GM21367 (cell line): ENCODE measurements around the gene SCN4A.
"Not testable (repeated sequence)": the region's sequence is repeated elsewhere in the genome, so short reads cannot be mapped to it uniquely, and the experiment has no call there.

Experiments used
- ATAC-seq: cut with Tn5 transposase; IDR thresholded peaks from one replicate; pipeline ENCODE4 v1.9.1; 2021; ENCODE audit not compliant: unreplicated experiment

Gene SCN4A

DNA sequence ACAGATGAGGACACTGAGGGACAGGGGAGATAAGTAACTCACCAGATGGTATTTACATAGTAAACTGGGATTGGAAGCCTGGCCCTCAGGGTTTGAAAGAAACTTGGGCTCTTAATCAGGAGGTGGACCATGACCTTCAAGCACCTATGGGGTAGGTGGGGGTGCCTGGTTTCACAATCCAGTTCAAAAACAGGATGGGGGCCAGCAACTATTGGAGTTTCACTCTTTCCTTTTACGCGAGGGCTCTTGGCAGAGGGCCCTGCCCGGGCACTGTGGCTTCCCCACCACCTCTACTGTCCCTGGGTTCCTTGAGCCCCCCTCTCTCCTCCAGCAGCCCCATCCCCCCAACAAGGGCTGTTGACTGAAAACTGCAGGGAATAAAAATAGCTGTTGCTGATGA, 14.1 kb upstream of the SCN4A start:
- no peak for ATAC-seq

DNA sequence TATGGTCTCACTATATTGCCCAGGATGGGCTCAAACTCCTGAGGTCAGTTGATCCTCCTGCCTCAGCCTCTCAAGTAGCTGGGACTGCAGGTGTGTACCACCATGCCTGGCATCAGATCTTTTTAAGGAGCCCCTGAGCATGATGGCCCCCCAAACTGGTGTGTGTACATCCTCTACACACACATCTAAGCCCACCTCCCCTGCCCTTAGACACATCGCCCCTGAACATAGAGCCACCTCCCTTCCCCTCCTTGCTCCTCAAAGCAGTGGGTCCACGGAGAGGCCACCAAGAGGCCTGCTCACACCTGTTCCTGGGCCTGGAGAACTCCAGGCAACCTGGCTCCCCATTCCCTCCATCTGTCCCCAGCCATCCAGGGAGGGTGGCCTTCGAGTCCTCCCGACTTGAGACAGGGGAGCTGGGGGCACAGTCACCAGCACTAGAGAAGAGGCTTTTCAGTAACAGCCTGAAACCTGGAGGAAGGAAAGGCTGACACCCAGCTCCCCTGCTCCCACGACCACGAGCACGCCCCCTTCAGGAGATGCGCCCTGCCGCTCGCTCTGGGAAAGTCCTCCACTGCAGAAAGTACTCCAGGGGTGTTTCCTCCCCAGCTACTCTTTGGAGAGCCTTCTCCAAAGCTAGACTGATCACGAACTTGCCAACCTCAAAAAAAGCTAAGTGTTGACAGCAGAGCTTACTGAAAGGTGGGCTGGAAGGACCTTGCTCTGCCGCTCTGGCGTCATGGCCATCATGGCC, 12.8 kb upstream of the SCN4A start:
- ATAC-seq, result no peak

- no peak for ATAC-seq
Measured at GRCh38 chr17:63984651-63985386, 12.1 kb upstream of the SCN4A start.

GRCh38 chr17:63984236-63984635, 11.5 kb upstream of the SCN4A start:
- no peak for ATAC-seq

DNA sequence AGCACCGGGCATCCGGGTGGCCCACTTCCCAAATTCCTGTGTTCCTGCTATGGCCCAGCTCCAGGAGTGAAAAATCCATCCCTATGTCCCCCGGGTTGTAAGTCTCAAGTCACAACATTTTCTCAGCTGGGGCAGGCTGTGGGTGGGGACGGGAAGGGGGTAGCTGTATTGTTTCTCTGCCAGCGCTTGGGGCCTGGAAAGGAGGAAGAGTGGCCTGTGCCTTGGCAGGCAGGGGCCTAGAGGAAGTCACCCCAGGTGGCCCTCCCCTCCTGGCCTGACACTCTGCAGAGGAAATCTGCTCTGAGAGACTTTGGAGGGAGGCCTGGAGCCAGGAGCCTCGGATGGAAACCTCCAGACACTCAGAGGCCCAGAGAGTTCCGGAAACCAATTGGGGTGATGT, 10.6 kb upstream of the SCN4A start:
- no peak for ATAC-seq

DNA sequence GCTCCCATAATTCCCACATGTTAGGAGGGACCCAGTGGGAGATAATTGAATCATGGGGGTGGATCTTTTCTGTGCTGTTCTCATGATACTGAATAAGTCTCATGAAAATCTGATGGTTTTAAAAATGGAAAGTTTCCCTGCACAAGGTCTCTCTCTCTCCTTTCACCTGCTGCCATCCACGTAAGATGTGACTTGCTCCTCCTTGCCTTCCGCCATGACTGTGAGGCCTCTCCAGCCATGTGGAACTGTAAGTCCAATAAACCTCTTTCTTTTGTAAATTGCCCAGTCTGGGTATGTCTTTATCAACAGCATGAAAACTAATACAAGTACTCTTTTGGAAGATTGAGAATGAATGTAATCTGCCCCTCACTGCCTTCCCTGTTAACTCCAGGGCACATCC, 9.9 kb upstream of the SCN4A start:
- ATAC-seq, result not testable (repeated sequence)

DNA sequence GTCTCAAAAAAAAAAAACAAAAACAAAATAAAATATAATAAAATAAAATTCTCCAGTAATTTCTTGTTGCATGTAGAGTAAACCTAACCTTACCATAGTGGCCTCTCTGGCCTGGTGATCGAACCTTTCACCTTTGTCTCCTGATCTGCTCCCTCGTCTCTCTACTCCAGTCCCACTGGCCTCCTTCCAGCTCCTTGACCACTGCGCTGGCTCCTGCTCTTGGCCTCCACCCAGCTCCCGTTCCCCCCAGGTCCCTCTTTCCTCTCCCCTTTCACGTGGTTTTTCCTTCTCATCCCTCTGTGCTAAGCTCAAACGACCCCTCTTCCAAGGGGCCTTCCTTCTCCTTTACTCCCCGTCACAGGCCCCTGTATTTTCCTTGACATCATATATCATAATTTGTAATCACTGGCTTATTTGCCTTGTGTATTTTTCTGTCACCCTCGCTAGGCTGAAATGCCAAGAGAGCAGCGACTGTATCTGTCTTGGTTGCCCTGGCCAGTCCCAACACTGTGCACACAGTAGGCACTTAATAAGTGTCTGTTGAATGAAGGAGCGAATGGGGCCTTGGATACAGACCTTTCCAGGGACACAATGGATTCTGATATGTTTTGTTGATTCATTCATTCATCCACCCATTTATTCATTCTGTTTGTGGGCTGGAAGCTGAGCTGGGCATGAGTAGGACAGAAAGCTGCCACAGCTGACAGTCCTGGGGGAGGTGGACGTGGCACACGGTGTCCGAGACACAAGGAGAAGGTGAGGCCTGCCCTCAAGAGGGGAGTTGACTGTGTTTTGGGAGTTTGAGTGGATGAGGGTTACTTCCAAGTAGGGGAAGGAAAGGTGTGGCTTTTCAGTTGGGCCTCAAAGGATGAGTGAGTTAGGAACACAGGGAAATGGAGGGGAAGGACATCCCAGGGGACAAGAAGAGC, 5.8 kb upstream of the SCN4A start:
- ATAC-seq, result no peak

DNA sequence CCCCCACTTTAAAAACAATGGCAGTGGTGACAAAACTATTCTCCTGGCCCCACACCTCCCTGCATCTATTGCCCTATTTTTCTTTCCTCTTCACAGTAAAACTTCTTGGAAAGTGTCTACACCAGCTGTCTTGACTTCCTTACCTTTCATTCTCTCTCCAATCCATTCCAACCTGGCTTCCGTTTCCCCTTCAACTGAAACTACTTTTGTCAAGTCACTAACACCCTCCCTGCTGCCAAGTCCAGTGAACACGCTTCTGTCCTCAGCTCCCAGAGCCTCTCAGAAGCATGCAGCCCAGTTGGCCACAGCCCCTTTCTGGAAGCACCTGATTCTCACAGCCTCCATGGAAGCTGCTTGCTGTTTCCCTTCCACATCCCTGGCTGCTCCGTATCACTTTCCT, 4.0 kb upstream of the SCN4A start:
- no peak for ATAC-seq

- ATAC-seq, result no peak
Measured at GRCh38 chr17:63975541-63976092, 2.9 kb upstream of the SCN4A start.

DNA sequence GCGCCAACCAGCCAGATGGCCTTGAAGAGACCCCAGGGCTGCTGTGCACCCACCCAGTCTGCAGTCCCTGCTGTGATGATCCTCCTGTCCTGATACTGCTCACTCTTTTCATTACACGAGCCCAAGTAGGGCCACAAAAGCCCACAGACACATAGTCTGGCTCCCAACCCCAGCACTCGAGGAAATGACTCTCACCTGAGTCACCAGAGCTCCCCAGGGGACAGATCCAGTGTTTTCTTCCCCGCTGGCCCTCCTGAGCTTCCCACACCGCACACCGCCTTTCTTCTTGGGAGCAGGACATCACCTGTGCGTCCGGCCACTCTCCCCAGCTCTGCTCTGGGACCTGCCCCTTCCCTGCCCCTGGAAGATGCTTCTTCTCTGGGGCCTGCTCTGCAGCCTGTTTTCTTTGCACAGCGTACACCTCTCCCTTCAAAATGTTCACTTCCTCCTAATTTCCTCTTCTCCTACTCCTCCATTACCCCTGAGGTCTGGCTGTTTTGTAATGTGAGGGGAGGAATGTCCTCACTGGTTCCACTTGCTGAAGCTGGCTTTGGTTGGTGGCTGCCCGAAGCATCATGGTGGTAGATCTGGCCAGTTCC, 2.0 kb upstream of the SCN4A start:
- ATAC-seq, result no peak

- ATAC-seq, result no peak
Measured at GRCh38 chr17:63973930-63974593, 1.3 kb upstream of the SCN4A start.

DNA sequence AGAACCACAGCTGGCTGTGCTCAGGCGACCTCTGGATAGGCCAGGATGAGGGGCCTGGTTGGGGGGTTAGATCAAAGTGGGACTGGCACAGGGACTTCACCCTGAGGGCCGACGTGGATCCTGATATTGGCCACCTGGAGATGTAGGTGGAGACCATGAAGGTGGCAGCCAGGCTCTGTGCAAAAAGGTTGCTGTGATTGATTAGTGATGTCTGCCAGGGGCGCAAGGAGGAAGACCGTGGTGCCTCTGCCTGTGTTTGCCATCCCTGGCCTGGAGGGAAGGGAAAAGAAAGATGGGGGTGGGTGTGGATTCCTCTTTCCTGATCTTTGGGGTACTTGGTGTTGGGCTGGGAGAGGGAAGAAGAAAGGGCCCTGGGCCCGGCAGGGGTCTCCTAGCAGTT, 529 bp upstream of the SCN4A start:
- ATAC-seq, result no peak

DNA sequence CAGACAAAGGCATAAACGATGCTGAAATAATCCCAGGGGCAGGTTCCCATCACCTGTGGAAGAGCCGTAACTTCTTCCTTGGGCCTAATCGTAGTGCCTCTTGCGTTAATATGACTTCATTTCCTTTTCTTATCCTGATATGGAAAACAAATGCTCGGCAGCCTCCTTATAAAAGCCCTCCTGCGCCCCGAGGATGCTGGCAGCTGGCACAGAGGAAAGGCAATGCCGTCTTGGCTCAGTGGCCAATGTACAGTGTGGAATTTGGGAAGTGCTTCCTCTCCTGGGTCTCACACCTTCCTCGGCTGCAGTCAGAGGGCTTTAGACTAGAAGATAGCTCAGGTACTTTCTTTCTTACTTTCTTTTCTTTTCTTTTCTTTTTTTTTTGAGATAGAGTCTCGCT, 3.4 kb downstream of the SCN4A start:
- no peak for ATAC-seq

DNA sequence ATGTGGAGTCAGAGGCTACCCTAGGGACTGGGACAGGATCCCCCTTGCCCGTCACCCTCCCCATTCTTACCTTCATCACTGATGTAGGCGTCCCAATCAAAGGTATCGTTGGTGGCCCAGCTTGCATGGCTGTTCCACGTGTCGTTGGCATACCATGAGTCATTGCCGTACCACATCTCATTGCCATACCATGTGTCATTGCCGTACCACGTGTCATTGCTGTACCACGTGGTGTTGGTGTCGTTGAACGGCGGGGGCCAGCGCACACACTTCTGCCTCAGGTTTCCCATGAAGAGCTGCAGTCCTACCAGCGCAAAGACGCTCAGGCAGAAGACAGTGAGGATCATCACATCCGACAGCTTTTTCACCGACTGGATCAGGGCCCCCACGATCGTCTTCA, 4.8 kb downstream of the SCN4A start:
- no peak for ATAC-seq

- no peak for ATAC-seq
Measured at GRCh38 chr17:63966646-63967264, 6.0 kb downstream of the SCN4A start.

DNA sequence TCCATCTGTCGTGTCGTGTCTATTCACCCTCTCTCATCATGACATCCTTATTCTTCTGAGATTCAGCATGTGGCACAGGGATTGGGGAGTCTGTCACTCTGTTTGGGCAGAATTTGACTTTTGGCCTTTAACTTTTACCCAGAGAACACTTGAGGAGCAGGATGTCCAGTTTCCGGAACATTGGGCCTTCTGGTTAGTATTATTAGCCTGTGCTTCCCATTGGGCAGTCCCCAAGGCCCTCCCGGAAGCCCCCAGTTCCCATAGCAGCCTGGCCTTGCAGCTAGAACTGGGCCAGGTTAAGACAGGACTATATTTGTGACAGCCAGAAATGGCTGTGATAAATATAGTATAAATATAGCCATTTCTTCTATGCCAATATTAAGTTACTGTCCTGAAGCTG, 9.6 kb downstream of the SCN4A start:
- ATAC-seq, result no peak

- ATAC-seq, result no peak
Measured at GRCh38 chr17:63962298-63962744, 10.4 kb downstream of the SCN4A start.

DNA sequence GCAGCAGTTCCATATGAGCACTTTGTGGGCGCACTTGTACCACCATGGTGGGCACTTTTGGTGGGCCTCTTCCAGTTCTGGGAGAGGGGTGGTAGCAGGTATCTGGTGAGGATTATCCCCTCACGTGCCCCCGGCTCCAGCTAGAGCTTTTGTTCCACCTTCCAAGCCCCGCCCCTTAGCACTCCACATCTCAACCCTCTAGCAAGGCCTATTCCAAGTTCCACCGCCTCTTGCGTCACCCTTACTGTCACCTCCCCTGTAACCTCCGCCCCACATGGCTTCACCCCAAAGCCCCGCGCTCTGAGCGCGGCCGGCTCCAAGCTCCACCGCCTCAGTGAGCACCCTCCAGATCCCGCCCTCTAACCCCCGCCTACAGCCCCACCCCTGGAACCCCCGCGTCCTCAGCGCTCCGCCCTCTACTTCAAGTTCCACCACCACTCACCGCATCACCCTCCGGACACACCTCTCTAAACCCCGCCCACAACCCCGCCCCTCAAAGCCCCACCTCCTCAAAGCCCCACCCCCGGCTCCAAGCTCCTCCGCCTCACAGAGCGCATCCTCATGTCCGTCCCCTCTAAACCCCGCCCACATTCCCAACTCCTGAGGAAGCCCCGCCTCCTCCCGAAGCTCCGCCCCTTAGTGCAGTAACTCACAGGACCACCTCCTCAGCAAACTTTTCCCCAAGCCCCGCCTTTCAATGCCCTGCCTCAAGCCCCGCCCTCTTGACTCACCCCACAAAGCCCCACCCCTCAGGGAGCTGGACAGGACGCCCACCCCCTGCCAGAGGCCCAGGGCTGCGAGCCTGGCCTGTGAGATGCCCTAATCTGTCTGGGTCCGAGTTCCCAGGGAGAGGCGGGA, 11.1 kb downstream of the SCN4A start:
- ATAC-seq, result no peak

DNA sequence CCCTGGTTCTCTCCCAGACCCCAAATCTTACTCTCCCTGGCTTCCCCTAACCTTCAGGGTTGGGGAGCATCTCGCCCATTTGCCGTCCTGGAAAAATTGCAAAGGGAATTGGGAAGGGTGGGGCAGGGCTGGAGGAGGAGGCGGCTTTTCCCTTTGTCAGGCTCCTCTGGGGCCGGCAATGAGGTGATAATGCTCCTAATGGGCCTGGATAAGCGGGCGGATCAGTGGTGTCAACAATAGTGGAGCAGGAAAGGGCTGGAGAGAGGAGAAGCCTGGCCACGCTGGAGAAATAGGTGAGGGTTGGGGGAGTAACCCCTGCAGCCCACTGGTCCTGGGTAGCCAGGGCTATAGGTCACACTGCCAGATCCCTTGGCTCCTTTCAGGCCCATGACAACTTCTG, 12.3 kb downstream of the SCN4A start:
- no peak for ATAC-seq
